Central memory CD4-positive, alpha-beta T cell (primary cell): Measurements from ENCODE around the gene REPS1.

Experiments
- DNase-seq: peaks from one replicate; pipeline ENCODE4 v3.0.0; 2022

Gene REPS1

GRCh38 chr6:138914701-138915100 lies 73.4 kb downstream of the REPS1 start:
- DNase-seq: no peak

DNA sequence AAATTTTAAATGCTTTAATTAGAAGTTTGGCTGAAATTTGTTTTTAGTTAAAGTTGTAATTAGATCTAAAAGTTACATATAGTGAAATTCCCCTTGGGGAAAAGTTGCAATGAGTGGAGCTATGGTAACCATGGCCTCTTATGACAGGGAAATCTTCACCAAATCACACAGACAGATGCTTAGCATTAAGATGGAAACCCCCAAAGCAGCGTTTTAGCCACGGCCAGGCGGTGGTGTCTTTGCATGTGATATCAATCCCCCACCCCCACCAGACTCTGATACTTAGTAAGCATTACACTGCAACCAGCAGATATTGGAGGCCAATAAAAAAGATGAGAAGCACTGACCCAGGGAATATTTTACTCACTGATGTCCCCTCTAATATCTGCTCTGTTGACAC lies 75.7 kb downstream of the REPS1 start:
- no peak for DNase-seq

GRCh38 chr6:138909975-138910374 lies 78.1 kb downstream of the REPS1 start:
- DNase-seq: no peak

GRCh38 chr6:138909511-138909910 lies 78.5 kb downstream of the REPS1 start:
- no peak for DNase-seq

DNA sequence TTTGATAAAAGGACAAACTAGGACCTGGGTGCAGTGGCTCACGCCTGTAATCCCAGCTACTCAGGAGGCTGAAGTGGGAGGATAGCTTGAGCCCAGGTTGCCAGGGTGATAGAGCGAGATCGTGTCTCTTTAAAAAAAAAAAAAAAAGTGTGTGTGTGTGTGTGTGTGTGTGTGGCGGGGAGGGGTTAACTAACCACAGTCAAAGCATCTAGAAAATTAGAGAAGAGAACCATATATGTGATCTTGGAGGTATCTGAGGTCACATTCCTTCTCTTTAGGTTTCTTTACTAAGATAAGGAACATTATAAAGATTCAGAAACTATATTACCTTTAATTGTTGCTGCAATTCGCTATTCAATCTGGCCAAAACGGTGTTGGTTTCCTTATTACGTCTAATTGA lies 80.9 kb downstream of the REPS1 start:
- DNase-seq: no peak

GRCh38 chr6:138897031-138897430 lies 91.0 kb downstream of the REPS1 start:
- no peak for DNase-seq

GRCh38 chr6:138896104-138896756 lies 91.8 kb downstream of the REPS1 start:
- no peak for DNase-seq

DNA sequence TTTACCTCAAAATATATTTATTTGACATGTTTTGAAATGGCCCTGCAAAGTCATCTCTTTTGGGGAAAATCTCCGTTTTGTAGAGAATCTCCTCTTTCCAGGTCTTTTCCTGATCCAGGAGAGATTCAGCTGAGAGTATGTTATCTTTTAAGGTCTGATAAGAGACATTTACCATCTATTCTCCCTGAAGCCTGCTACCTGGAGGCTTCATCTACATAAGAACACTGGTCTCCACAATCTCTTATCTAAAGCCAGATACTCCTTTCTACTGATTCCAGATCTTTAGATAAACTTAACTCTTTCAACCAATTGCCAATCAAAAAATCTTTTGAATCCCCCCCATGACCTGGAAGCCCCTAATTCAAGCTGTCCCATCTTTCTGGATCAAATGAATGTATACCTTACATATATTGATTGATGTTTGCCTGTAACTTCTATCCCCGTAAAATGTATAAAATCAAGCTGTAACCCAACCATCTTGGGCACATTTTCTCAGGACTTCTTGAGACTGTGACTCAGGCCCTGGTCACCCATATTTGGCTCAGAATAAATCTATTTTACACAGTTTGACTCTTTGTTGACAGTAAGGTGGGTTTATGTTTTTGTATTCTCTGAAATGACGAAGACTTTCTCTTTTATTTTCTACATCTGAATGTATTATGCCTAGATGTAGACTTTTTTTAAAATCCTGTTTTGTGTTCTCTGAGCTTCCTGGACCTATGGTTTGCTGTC lies 96.6 kb downstream of the REPS1 start:
- no peak for DNase-seq

GRCh38 chr6:138885156-138885819 lies 102.8 kb downstream of the REPS1 start:
- no peak for DNase-seq

GRCh38 chr6:138882369-138883017 lies 105.6 kb downstream of the REPS1 start:
- DNase-seq: no peak

DNA sequence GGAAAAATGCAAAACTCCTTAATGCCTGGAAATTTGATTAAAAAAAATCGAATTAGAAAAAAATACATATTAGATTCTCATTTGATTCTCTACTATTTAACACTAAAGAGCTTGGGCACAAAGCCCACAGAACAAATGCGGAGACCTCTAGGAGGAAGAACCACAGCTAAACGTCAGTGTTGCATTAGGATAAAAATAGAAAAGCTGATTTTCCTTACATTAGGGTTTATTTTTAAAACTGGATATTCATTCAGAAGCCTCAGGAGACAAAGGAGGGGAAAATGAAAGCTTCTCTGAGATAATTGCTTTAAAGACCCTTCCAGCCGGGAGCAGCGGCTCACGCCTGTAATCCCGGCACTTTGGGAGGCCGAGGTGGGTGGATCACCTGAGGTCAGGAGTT lies 114.9 kb downstream of the REPS1 start:
- DNase-seq: no peak

- DNase-seq: no peak
These were observed 118.7 kb downstream of the REPS1 start for GRCh38 chr6:138869398-138869797.

DNA sequence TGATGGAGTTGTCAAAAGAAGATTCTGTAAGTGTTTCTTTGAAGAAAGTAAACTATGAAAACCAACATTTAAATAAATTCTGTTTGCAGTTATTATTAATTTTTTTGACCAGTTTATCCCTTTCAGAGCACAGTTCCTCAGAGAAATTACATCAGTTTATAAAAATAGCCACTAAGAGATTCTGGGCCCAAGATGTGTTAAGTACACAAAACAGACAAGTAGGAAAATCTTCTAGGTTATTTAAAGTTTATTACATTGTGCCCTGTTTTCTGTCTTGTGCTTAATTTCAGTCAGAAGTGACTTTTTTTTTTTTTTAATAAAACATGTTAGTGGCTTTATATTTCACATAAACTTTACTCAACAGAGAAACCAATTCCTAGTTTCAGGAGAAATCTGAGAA lies 119.9 kb downstream of the REPS1 start:
- no peak for DNase-seq

GRCh38 chr6:138865480-138866109 lies 122.5 kb downstream of the REPS1 start:
- DNase-seq: no peak

DNA sequence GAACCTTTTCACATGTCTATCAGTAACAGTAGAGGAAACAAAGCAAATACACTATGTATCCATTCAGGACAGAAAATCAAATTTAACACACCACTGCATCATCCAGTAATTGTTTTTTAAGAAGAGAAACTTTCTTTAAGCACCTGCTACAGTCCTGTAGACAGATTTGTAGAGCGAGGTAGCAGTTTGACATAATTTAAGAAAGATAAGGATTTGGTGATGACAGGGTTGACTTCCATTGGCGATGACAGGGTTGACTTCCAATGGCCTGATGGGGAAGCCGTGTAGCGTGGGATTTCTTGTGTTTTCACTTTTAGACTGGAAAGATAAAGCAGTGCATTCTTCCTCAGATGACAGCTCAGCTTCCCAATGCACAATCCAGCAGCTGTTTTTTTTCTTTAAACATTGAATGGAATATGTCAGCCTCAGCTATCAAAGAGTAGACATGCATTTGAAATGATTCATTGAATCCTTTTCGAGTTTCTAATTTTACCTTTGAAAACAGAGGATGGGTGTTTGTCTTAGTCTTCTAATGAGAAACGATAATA lies 123.6 kb downstream of the REPS1 start:
- no peak for DNase-seq

GRCh38 chr6:138863321-138863720 lies 124.7 kb downstream of the REPS1 start:
- no peak for DNase-seq

DNA sequence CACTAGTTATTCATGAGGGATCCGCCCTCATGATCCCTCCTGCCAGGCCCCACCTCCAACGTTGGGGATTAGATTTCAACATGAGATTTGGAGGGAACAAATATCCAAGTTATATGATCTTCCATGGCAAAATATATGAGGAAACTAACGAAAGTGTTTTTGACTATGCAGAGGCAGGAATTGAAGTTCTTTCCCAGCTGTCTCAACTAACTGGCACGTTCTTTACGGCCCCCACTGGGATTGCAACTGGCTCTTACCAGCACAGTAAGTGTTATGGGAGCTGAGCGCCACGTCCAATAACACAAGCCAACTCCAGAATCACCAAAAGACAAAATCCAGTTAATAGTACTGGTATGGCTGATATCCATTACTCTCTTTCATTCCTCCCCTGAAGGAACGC lies 125.6 kb downstream of the REPS1 start:
- DNase-seq: no peak

- no peak for DNase-seq
These were observed 130.3 kb downstream of the REPS1 start for GRCh38 chr6:138857775-138858174.

GRCh38 chr6:138856654-138857053 lies 131.4 kb downstream of the REPS1 start:
- DNase-seq: no peak
